HL-60 (cell line): ENCODE measurements around the gene GKN2.

ENCODE experiments used
- CTCF ChIP-seq: IDR thresholded peaks from one replicate; pipeline ENCODE4 v1.5.1; 2011; ENCODE audit warnings: low read length, control low read depth, inconsistent platforms; ENCODE audit not compliant: insufficient read depth
- GABPA ChIP-seq: IDR thresholded peaks from 2 replicates; pipeline ENCODE4 v1.6.1; 2012; ENCODE audit warnings: low read depth

- TF ChIP-seq CTCF (no peak), GABPA (no peak)
These were observed 45.3 kb downstream of the GKN2 start for GRCh38 chr2:68907232-68907919.
